ENCODE results near the gene NPBWR2. TPM values are rescaled to one million over a fixed set of nuclear protein-coding genes. Genes with fewer than 3 reads are reported as not detected.

NPBWR2 gene
- total RNA-seq, 1 donor from 2014 or later: not detected

DNA sequence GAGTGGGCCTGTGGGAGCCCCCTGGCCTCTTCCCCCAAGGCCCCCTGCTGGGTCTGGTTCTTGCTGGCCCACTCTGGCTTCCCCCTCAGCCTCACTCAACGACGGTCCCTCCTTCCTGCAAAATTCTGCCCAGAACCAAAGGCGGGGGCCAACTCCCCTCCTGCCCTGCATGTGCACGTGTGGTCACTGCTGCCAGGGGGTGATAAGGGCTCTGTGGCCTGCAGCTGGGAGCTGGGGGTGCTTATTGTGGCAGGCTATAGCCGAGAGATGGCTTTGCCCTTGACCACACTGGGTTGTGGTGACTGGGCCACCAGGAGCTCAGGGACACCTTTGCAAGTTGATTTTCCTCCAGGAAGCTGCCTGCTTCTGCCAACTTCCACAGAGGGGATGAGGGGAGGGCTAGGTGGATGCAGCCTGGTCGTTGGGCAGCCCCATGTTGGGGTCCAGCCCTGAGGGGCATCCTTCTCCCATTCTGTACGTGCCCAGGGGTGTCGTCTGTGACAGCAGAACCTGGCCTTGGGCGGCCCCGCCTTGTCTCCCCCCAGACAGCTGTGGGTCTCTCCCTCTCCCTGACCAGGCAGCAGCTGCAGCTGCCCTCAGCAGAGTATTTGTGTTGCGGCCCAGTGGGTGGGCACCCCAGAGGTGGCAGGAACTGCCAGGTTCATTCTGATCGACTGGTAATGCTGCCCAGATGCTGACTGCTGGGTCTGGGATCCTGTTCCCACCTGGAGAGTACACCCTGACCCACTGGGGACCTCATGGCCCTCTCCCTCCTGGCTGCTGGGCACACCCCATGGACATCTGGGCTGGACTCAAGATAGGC is 38.8 kb downstream of the NPBWR2 start:
- H3K36me3 ChIP-seq: peaks cover 28 to 41% of the 10 kb centered on the region in 2 donors
- no peak overlapping the region for H3K4me3 ChIP-seq
- no peak for DNase-seq (ENCODE audit: low spot score in 2 of 2)
- TF ChIP-seq, protein P1, sequence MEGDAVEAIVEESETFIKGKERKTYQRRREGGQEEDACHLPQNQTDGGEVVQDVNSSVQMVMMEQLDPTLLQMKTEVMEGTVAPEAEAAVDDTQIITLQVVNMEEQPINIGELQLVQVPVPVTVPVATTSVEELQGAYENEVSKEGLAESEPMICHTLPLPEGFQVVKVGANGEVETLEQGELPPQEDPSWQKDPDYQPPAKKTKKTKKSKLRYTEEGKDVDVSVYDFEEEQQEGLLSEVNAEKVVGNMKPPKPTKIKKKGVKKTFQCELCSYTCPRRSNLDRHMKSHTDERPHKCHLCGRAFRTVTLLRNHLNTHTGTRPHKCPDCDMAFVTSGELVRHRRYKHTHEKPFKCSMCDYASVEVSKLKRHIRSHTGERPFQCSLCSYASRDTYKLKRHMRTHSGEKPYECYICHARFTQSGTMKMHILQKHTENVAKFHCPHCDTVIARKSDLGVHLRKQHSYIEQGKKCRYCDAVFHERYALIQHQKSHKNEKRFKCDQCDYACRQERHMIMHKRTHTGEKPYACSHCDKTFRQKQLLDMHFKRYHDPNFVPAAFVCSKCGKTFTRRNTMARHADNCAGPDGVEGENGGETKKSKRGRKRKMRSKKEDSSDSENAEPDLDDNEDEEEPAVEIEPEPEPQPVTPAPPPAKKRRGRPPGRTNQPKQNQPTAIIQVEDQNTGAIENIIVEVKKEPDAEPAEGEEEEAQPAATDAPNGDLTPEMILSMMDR (IDR thresholded peaks at IDR 0.05): no peak
- no peak overlapping the region for H3K27ac ChIP-seq
- H3K9me3 ChIP-seq: no peaks in the 10 kb centered on the region
- intact Hi-C loops (cut with DNase I): no loop called here
- no peaks in the 10 kb centered on the region for H3K27me3 ChIP-seq
- peaks cover 10 to 17% of the 10 kb centered on the region in 2 donors for H3K4me1 ChIP-seq

DNA sequence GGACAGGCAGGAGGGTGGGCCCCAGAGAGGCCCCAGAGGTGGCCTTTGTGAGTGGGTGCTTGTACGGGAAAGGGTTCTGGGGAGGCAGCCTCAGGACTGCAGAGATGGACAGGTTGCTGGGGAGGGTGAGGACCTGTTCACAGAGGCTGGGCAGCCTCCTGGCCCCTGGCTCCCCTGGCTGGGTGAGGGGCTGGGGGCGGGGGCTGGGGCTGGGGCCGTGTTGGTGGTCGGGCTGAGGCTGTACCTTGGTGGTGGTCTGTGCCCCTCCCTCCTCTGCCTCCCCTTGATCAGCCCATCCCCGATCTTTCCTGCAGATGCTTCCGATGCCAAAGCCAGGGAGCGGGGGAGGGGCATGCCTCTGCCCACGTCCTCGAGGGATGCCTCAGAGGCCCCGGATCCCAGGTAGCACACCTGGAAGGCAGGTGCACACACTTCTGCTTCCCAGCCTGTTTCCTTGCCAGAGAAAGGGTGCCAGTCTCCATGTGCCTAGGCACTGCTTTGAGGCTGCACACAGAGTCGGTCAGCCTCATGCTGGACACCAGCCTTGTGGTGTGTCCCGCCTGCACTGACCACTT is 39.5 kb downstream of the NPBWR2 start:
- TF ChIP-seq, protein P1 (IDR thresholded peaks at IDR 0.05): no peak
- intact Hi-C loops (cut with DNase I): no loop called here
- Histone ChIP-seq H3K27ac (no peak overlapping the region), H3K4me3 (no peak overlapping the region), H3K9me3 (no peaks in the 10 kb centered on the region), H3K36me3 (peaks cover 22 to 34% of the 10 kb centered on the region in 2 donors), H3K4me1 (peaks cover 12 to 17% of the 10 kb centered on the region in 2 donors), H3K27me3 (no peaks in the 10 kb centered on the region)
- DNase-seq (ENCODE audit: low spot score in 2 of 2): no peak

DNA sequence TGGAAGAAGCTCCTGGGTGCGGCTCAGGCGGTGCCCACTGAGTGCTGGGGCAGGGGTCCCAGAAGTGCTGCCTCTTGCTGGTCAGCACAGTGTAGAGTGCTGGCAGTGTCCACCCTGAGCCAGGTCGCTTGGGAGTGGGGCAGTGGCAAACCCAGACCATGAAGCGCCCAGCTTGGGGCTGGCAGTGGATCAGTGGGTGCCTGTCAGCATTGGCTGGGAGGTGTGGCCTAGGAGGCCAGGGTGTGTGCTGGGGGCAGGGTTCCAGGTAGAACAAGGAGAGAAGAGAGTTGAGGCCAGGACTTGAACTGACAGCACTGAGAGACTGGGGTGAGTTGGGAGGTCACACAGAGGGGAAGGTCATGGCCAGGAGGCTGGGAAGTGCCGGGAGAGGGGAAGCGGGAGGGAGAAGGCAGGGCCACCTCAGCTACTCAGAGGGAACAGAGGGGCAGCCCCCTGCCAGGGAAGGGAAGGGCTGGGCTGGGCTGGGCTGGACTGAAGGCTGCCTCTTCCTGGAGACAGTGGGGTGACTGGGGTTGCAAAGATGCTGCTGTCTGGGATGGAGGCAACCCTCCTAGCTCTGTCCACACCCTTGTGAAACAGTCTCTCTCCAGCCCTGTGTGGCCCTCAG is 40.2 kb downstream of the NPBWR2 start:
- TF ChIP-seq, protein P1 (IDR thresholded peaks at IDR 0.05): no peak
- Histone ChIP-seq H3K4me1 (peaks cover 16 to 22% of the 10 kb centered on the region in 2 donors), H3K27ac (no peak overlapping the region), H3K27me3 (no peaks in the 10 kb centered on the region), H3K36me3 (peaks cover 15 to 27% of the 10 kb centered on the region in 2 donors), H3K4me3 (no peak overlapping the region), H3K9me3 (no peaks in the 10 kb centered on the region)
- no peak for DNase-seq (ENCODE audit: low spot score in 2 of 2)
- intact Hi-C loops (cut with DNase I): no loop called here

DNA sequence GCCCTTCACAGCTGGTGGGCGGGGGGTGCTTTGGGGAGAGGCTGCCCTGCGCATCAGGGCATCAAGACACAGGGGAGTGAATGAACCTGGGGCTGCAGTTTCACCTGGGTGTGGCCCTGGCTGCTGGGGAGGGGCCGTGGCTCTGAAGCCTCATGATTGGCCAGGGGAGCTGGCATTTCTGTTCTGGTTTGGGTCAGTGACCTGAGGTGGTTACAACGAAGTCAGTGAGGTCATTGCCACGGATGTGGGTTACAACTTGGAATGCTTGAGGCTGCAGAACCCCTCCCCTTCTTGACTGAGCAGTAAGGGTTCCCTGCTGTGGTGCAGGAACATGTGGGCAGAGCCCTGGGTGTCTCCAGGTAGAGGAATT is 41.4 kb downstream of the NPBWR2 start:
- Histone ChIP-seq H3K27me3 (no peaks in the 10 kb centered on the region), H3K9me3 (no peaks in the 10 kb centered on the region), H3K36me3 (peaks cover 9 to 21% of the 10 kb centered on the region in 2 donors), H3K4me1 (peaks cover 16 to 22% of the 10 kb centered on the region in 2 donors), H3K4me3 (no peak overlapping the region), H3K27ac (no peak overlapping the region)
- no peak for DNase-seq (ENCODE audit: low spot score in 2 of 2)
- TF ChIP-seq, protein P1 (IDR thresholded peaks at IDR 0.05): no peak
- intact Hi-C loops (cut with DNase I): no loop called here

DNA sequence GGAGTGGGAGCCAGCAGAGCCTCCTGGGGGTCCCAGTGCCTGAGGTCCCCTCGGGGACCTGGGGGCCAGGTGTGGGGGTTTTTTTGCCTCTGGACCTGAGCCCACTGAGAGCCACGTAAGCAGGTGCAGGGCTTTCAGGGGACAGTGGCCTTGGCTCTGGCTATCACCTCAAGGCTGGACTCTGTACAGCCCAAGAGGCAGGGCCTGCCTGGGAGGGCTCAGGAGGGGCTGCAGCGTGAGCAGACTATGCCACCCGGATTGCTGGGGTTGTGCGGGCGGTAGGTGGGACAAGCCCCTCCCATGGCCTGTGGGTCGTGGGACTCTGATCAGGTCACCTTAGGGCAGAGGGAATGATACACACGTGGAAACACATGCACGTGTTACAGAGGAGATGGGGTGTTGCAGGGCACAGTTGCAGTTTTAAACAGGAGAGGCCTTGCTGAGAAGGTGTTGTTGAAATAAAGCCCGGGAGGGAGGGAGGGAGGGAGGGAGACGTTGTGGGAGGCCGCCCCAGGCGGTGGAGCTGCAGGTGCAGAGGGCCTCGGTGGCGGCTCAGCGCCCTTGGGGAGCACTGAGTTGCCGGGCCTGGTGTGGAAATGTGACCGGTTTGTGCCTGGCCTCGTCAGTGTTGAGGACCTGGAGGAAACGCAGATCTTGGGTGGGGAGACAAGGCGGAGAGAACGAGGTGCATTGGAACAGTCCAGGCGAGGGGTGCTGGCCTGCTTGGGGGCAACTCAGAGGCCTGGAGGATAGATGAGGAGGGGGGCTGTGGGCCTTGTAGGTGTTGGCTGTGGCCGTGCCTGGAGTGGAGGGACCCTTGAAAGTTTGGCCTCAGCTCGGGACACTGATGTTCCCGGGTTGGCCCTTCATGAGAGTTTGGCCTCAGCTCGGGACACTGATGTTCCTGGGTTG is 42.0 kb downstream of the NPBWR2 start:
- no peak for DNase-seq (ENCODE audit: low spot score in 2 of 2)

More for the DNA sequence above, 42.0 kb downstream of the NPBWR2 start:
- Histone ChIP-seq H3K4me3 (no peak overlapping the region), H3K9me3 (no peaks in the 10 kb centered on the region), H3K27ac (no peak overlapping the region), H3K27me3 (no peaks in the 10 kb centered on the region), H3K4me1 (peaks cover 16 to 22% of the 10 kb centered on the region in 2 donors), H3K36me3 (peaks cover 6 to 17% of the 10 kb centered on the region in 2 donors)
- intact Hi-C loops (cut with DNase I): no loop called here
- TF ChIP-seq, protein P1 (IDR thresholded peaks at IDR 0.05): no peak

Data from ascending aorta (tissue), 2 donors.